WTC11 (cell line): ENCODE measurements around the gene NIT2.

Experiments used
- CBFB ChIP-seq: sonication (generic); formaldehyde crosslinking; IDR thresholded peaks from 2 replicates; pipeline ENCODE4 v1.8.1; 2022; ENCODE audit warnings: mild to moderate bottlenecking, low read depth, missing genetic modification reagents
- CTCF ChIP-seq: fragments of 200-600 bp; IDR thresholded peaks from 2 replicates; pipeline ENCODE4 v1.8.0; 2022; ENCODE audit warnings: antibody characterized with exemption
- FOXJ3 ChIP-seq: sonication (generic); formaldehyde crosslinking; IDR thresholded peaks from 2 replicates; pipeline ENCODE4 v1.9.0; 2021; ENCODE audit warnings: missing genetic modification reagents, mild to moderate bottlenecking, borderline replicate concordance
- MAX ChIP-seq: sonication (generic); formaldehyde crosslinking; IDR thresholded peaks from 2 replicates; pipeline ENCODE4 v1.8.0; 2022; ENCODE audit warnings: mild to moderate bottlenecking, missing genetic modification reagents
- NFYB ChIP-seq: sonication (generic); formaldehyde crosslinking; conservative IDR thresholded peaks from 2 replicates; pipeline ENCODE4 v1.8.0; 2022; ENCODE audit warnings: low read depth, missing genetic modification reagents
- SP1 ChIP-seq: sonication (generic); formaldehyde crosslinking; conservative IDR thresholded peaks from 2 replicates; pipeline ENCODE4 v1.8.1; 2022; ENCODE audit warnings: missing genetic modification reagents
- TEAD1 ChIP-seq: sonication (generic); formaldehyde crosslinking; IDR thresholded peaks from 2 replicates; pipeline ENCODE4 v1.8.0; 2022; ENCODE audit warnings: mild to moderate bottlenecking, missing genetic modification reagents
- ZNF219 ChIP-seq: sonication (generic); formaldehyde crosslinking; IDR thresholded peaks from 2 replicates; pipeline ENCODE4 v1.8.0; 2023; ENCODE audit warnings: missing genetic modification reagents, mild to moderate bottlenecking, borderline replicate concordance

GRCh38 chr3:100368441-100368840 is 33.9 kb downstream of the NIT2 start:
- TF ChIP-seq CBFB (CRISPR knock-in tag) (no peak), SP1 (CRISPR knock-in tag) (no peak), TEAD1 (CRISPR knock-in tag) (no peak), CTCF (no peak), MAX (CRISPR knock-in tag) (no peak), FOXJ3 (no peak), NFYB (CRISPR knock-in tag) (no peak), ZNF219 (CRISPR knock-in tag) (no peak)
